HepG2 (cell line): Measurements from ENCODE around the gene DOK4. TPM values are rescaled to one million over a fixed set of nuclear protein-coding genes. Genes with fewer than 3 reads are reported as not detected.

Experiments
- AGO1 ChIP-seq: fragments of 200-400 bp; formaldehyde crosslinking; IDR thresholded peaks from 2 replicates; pipeline ENCODE4 v1.6.1; 2017; ENCODE audit warnings: mild to moderate bottlenecking, low read depth, low read length, moderate library complexity; ENCODE audit not compliant: poor library complexity, severe bottlenecking
- DNMT1 ChIP-seq: sonication (generic); formaldehyde crosslinking; IDR thresholded peaks from 2 replicates; pipeline ENCODE4 v1.5.1; 2020; ENCODE audit warnings: mild to moderate bottlenecking, missing genetic modification reagents
- DNMT3B ChIP-seq: conservative IDR thresholded peaks from 2 replicates; pipeline ENCODE4 v1.6.1; 2016; ENCODE audit warnings: missing biosample characterization, control low read depth
- HDAC1 ChIP-seq: sonication (generic); formaldehyde crosslinking; IDR thresholded peaks from 2 replicates; pipeline ENCODE4 v1.5.1; 2020; ENCODE audit warnings: mild to moderate bottlenecking, missing genetic modification reagents
- KDM2A ChIP-seq: sonication (generic); formaldehyde crosslinking; IDR thresholded peaks from 2 replicates; pipeline ENCODE4 v1.4.0; 2020; ENCODE audit warnings: low read depth, missing genetic modification reagents, borderline replicate concordance
- NR2C2 ChIP-seq: sonication (generic); formaldehyde crosslinking; IDR thresholded peaks from 2 replicates; pipeline ENCODE4 v1.4.0; 2020; ENCODE audit warnings: missing genetic modification reagents, mild to moderate bottlenecking, moderate library complexity, borderline replicate concordance
- PHB2 ChIP-seq: fragments of 450-650 bp; IDR thresholded peaks from 2 replicates; pipeline ENCODE4 v1.6.1; 2018; ENCODE audit not compliant: partially characterized antibody
- RAD21 ChIP-seq: fragments of 450-650 bp; formaldehyde crosslinking; IDR thresholded peaks from 2 replicates; pipeline ENCODE4 v1.5.0; 2020; ENCODE audit warnings: mild to moderate bottlenecking
- RORA ChIP-seq: sonication (generic); formaldehyde crosslinking; IDR thresholded peaks from 2 replicates; pipeline ENCODE4 v1.5.0; 2020; ENCODE audit warnings: mild to moderate bottlenecking, missing genetic modification reagents, moderate library complexity
- RXRA ChIP-seq: sonication (generic); formaldehyde crosslinking; IDR thresholded peaks from 2 replicates; pipeline ENCODE4 v1.5.1; 2020; ENCODE audit warnings: missing genetic modification reagents
- SAP130 ChIP-seq: IDR thresholded peaks from 2 replicates; pipeline ENCODE4 v1.6.1; 2016; ENCODE audit warnings: low read depth
- SMARCE1 ChIP-seq: fragments of 450-650 bp; IDR thresholded peaks from 2 replicates; pipeline ENCODE4 v1.6.1; 2017; ENCODE audit warnings: borderline replicate concordance
- SP4 ChIP-seq: sonication (generic); formaldehyde crosslinking; IDR thresholded peaks from 2 replicates; pipeline ENCODE4 v1.8.1; 2023; ENCODE audit warnings: mild to moderate bottlenecking, missing genetic modification reagents
- ZFX ChIP-seq: sonication (generic); formaldehyde crosslinking; IDR thresholded peaks from 2 replicates; pipeline ENCODE4 v1.4.0; 2020; ENCODE audit warnings: mild to moderate bottlenecking, low read depth, missing genetic modification reagents, moderate library complexity
- ZFY ChIP-seq: sonication (generic); formaldehyde crosslinking; IDR thresholded peaks from 2 replicates; pipeline ENCODE4 v1.4.0; 2020; ENCODE audit warnings: missing genetic modification reagents
- ZNF235 ChIP-seq: sonication (generic); formaldehyde crosslinking; IDR thresholded peaks from 2 replicates; pipeline ENCODE4 v1.8.1; 2023; ENCODE audit warnings: mild to moderate bottlenecking, missing genetic modification reagents, borderline replicate concordance
- ZNF552 ChIP-seq: sonication (generic); formaldehyde crosslinking; IDR thresholded peaks from 2 replicates; pipeline ENCODE4 v1.9.0; 2022; ENCODE audit warnings: missing genetic modification reagents, mild to moderate bottlenecking, borderline replicate concordance
- ZNF567 ChIP-seq: sonication (generic); formaldehyde crosslinking; IDR thresholded peaks from 2 replicates; pipeline ENCODE4 v1.8.1; 2023; ENCODE audit warnings: mild to moderate bottlenecking, missing genetic modification reagents, borderline replicate concordance
- ZNF713 ChIP-seq: sonication (generic); formaldehyde crosslinking; IDR thresholded peaks from 2 replicates; pipeline ENCODE4 v1.4.0; 2020; ENCODE audit warnings: mild to moderate bottlenecking, missing genetic modification reagents
- ZNF768 ChIP-seq: sonication (generic); formaldehyde crosslinking; IDR thresholded peaks from 2 replicates; pipeline ENCODE4 v1.4.0; 2020; ENCODE audit warnings: missing genetic modification reagents
- ZNF781 ChIP-seq: sonication (generic); formaldehyde crosslinking; IDR thresholded peaks from 2 replicates; pipeline ENCODE4 v1.5.1; 2020; ENCODE audit warnings: borderline replicate concordance, mild to moderate bottlenecking, missing genetic modification reagents; ENCODE audit errors: not compliant biosample characterization
- ZNF883 ChIP-seq: sonication (generic); formaldehyde crosslinking; IDR thresholded peaks from 2 replicates; pipeline ENCODE4 v1.5.1; 2020; ENCODE audit warnings: mild to moderate bottlenecking, missing genetic modification reagents; ENCODE audit errors: not compliant biosample characterization
- ZSCAN22 ChIP-seq: sonication (generic); formaldehyde crosslinking; IDR thresholded peaks from 2 replicates; pipeline ENCODE4 v1.4.0; 2020; ENCODE audit warnings: mild to moderate bottlenecking, missing genetic modification reagents
- polyA plus RNA-seq, 8 experiments: library from polyadenylated mRNA; depleted of rRNA in 3 of 8; stranded (reverse) in 7 of 8; unstranded in 1 of 8; fragments of >200 nt; fragmentation: Illumina TruSeq in 4 of 8; extraction: Trizol in 4 of 8; gene quantifications; 2 replicates each; pipeline versions ENCODE4 v1.2.1 to v1.2.3, GENCODE V29; 2011 to 2016; ENCODE audit warnings: low read depth in 4 of 8, missing spikeins in 1 of 8, mixed read lengths in 1 of 8; ENCODE audit not compliant: insufficient read depth in 1 of 8
- total RNA-seq, 5 experiments: library from RNA; depleted of rRNA; stranded (reverse); fragments of >200 nt; fragmentation: Illumina TruSeq; extraction: Trizol; gene quantifications; 2 replicates each; pipeline ENCODE4 v1.2.3, GENCODE V29; 2016; ENCODE audit warnings: low read depth in 1 of 5
- TF ChIP-seq, protein P1 (sequence below): sonication (generic); formaldehyde crosslinking; IDR thresholded peaks from 2 replicates; pipeline ENCODE4 v1.4.0; 2020; ENCODE audit warnings: mild to moderate bottlenecking, missing genetic modification reagents
- TF ChIP-seq, protein P2 (sequence below): sonication (generic); formaldehyde crosslinking; IDR thresholded peaks from 2 replicates; pipeline ENCODE4 v1.9.0; 2022; ENCODE audit warnings: missing genetic modification reagents, mild to moderate bottlenecking, borderline replicate concordance
- TF ChIP-seq, protein P3 (sequence below): sonication (generic); formaldehyde crosslinking; IDR thresholded peaks from 2 replicates; pipeline ENCODE4 v1.5.0; 2020; ENCODE audit warnings: missing genetic modification reagents
- TF ChIP-seq, protein P4 (sequence below): sonication (generic); formaldehyde crosslinking; IDR thresholded peaks from 2 replicates; pipeline ENCODE4 v1.4.0; 2020; ENCODE audit warnings: missing genetic modification reagents
- TF ChIP-seq, protein P5 (sequence below): sonication (generic); formaldehyde crosslinking; IDR thresholded peaks from 2 replicates; pipeline ENCODE4 v1.8.1; 2023; ENCODE audit warnings: mild to moderate bottlenecking, missing genetic modification reagents

DOK4 gene
- total and polyA plus RNA-seq, 2 of the 13 experiments (the other 11 are each of a cell fraction or from before 2014, with no cell fraction given): 52.7 to 70.0 TPM

DNA sequence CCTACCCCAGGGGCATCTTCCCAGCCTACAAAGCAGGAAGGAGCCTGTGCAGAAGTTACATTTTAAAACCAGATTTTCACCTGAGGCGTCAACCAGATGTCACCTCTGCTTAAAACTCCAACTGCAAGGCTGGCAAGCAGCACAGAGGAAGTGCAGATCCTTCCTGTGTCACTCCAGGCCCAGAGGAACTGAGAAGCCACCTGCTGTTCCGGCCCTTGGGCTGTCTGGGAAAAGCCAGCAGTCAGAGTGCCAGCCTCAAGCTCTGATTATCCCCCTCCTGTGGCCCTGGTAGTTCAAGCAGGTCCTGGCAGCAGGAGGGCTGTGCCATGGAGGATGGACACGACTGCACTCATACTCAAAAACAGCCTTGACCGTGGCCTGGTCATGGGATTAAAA lies 13.6 kb downstream of the DOK4 start (continued):
- TF ChIP-seq, protein P1, sequence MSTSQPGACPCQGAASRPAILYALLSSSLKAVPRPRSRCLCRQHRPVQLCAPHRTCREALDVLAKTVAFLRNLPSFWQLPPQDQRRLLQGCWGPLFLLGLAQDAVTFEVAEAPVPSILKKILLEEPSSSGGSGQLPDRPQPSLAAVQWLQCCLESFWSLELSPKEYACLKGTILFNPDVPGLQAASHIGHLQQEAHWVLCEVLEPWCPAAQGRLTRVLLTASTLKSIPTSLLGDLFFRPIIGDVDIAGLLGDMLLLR (CRISPR knock-in tag): peak; percentile 60; the same call in 1 of the 2 replicates
- TF ChIP-seq SP4 (CRISPR knock-in tag) (0 out of 2 replicates have a peak, but pooled peaks have one; percentile 29), ZNF781 (no peak), RORA (CRISPR knock-in tag) (no peak), RXRA (no peak), SAP130 (CRISPR knock-in tag) (no peak), ZNF235 (CRISPR knock-in tag) (peak; percentile 74; the same call in 1 of the 2 replicates), NR2C2 (CRISPR knock-in tag) (no peak), ZNF883 (CRISPR knock-in tag) (peak; percentile 8), ZSCAN22 (no peak), RAD21 (CRISPR knock-in tag) (no peak), DNMT1 (CRISPR knock-in tag) (no peak), ZNF713 (CRISPR knock-in tag) (no peak), HDAC1 (no peak), DNMT3B (no peak), KDM2A (no peak; the same call in 1 of the 2 replicates), ZNF552 (CRISPR knock-in tag) (no peak), ZNF768 (CRISPR knock-in tag) (no peak), SMARCE1 (no peak), ZFX (0 out of 2 replicates have a peak, but pooled peaks have one; percentile 13), ZFY (CRISPR knock-in tag) (no peak; the same call in 1 of the 2 replicates), PHB2 (no peak), AGO1 (no peak), ZNF567 (CRISPR knock-in tag) (no peak)
- TF ChIP-seq, protein P2, sequence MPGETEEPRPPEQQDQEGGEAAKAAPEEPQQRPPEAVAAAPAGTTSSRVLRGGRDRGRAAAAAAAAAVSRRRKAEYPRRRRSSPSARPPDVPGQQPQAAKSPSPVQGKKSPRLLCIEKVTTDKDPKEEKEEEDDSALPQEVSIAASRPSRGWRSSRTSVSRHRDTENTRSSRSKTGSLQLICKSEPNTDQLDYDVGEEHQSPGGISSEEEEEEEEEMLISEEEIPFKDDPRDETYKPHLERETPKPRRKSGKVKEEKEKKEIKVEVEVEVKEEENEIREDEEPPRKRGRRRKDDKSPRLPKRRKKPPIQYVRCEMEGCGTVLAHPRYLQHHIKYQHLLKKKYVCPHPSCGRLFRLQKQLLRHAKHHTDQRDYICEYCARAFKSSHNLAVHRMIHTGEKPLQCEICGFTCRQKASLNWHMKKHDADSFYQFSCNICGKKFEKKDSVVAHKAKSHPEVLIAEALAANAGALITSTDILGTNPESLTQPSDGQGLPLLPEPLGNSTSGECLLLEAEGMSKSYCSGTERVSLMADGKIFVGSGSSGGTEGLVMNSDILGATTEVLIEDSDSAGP (CRISPR knock-in tag): peak; percentile 26; the same call in 1 of the 2 replicates
- TF ChIP-seq, protein P3, sequence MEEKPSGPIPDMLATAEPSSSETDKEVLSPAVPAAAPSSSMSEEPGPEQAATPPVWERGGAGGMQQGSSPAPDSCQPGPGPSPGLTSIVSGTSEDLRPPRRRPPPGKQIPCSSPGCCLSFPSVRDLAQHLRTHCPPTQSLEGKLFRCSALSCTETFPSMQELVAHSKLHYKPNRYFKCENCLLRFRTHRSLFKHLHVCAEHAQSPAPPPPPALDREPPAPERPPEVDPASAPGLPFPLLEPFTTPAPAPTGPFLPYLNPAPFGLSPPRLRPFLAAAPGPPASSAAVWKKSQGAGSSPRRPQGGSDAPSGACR (CRISPR knock-in tag): no peak
- TF ChIP-seq, protein P4, sequence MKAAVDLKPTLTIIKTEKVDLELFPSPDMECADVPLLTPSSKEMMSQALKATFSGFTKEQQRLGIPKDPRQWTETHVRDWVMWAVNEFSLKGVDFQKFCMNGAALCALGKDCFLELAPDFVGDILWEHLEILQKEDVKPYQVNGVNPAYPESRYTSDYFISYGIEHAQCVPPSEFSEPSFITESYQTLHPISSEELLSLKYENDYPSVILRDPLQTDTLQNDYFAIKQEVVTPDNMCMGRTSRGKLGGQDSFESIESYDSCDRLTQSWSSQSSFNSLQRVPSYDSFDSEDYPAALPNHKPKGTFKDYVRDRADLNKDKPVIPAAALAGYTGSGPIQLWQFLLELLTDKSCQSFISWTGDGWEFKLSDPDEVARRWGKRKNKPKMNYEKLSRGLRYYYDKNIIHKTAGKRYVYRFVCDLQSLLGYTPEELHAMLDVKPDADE: no peak
- TF ChIP-seq, protein P5, sequence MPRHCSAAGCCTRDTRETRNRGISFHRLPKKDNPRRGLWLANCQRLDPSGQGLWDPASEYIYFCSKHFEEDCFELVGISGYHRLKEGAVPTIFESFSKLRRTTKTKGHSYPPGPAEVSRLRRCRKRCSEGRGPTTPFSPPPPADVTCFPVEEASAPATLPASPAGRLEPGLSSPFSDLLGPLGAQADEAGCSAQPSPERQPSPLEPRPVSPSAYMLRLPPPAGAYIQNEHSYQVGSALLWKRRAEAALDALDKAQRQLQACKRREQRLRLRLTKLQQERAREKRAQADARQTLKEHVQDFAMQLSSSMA (CRISPR knock-in tag): no peak
